GM12878 (cell line): Measurements from ENCODE around the gene PCP2.

Source experiments
- MEF2A ChIP-seq: IDR thresholded peaks from 2 replicates; pipeline ENCODE4 v1.6.1; 2011; ENCODE audit warnings: low read depth, mild to moderate bottlenecking, low read length, moderate library complexity; ENCODE audit not compliant: insufficient read depth
- SMAD1 ChIP-seq: fragments of 450-650 bp; IDR thresholded peaks from 2 replicates; pipeline ENCODE4 v1.6.1; 2018; ENCODE audit warnings: mild to moderate bottlenecking, low read depth; ENCODE audit not compliant: partially characterized antibody
- SRF ChIP-seq, 2 experiments: IDR thresholded peaks; 2 replicates each; pipeline ENCODE4 v1.6.1; 2011; ENCODE audit warnings: low read depth in 2 of 2, low read length in 2 of 2, mild to moderate bottlenecking in 1 of 2, moderate library complexity in 1 of 2
- TF ChIP-seq, protein P1 (sequence below): fragments of 150-350 bp; IDR thresholded peaks from 2 replicates; pipeline ENCODE4 v1.6.1; 2014; ENCODE audit warnings: mild to moderate bottlenecking, low read depth, low read length
- TF ChIP-seq, protein P2 (sequence below), 3 experiments: IDR thresholded peaks in 2 of 3; conservative IDR thresholded peaks in 1 of 3; 2 replicates each; pipeline ENCODE4 v1.5.1; 2011; ENCODE audit warnings: low read depth in 3 of 3, low read length in 3 of 3, mild to moderate bottlenecking in 3 of 3, control low read depth in 2 of 3, moderate library complexity in 2 of 3, inconsistent platforms in 1 of 3, mixed read lengths in 1 of 3; ENCODE audit not compliant: control insufficient read depth in 2 of 3, insufficient read depth in 1 of 3; ENCODE audit errors: extremely low read depth in 1 of 3

DNA sequence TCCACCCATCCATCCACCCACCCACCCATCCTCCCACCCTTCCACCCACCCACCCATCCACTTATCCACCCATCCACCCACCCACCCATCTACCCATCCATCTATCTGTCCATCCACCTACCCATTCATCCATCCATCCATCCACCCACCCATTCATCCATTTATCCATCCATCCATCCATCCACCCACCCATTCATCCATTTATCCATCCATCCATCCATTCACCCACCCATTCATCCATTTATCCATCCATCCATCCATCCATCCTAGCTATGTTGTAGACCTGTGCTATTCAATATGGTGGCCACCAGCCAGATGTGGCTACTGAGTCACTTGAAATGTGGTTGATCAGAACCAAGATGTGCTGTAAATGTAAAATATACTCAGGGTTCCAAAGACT, 32.8 kb downstream of the PCP2 start:
- TF ChIP-seq, protein P1, sequence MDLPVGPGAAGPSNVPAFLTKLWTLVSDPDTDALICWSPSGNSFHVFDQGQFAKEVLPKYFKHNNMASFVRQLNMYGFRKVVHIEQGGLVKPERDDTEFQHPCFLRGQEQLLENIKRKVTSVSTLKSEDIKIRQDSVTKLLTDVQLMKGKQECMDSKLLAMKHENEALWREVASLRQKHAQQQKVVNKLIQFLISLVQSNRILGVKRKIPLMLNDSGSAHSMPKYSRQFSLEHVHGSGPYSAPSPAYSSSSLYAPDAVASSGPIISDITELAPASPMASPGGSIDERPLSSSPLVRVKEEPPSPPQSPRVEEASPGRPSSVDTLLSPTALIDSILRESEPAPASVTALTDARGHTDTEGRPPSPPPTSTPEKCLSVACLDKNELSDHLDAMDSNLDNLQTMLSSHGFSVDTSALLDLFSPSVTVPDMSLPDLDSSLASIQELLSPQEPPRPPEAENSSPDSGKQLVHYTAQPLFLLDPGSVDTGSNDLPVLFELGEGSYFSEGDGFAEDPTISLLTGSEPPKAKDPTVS = no peak
- TF ChIP-seq MEF2A = no peak
- TF ChIP-seq SMAD1 = no peak
- TF ChIP-seq SRF (IDR thresholded peaks at IDR 0.05; ENCODE audit: low read depth in 2 of 2, low read length in 2 of 2) = no peak
- TF ChIP-seq, protein P2, sequence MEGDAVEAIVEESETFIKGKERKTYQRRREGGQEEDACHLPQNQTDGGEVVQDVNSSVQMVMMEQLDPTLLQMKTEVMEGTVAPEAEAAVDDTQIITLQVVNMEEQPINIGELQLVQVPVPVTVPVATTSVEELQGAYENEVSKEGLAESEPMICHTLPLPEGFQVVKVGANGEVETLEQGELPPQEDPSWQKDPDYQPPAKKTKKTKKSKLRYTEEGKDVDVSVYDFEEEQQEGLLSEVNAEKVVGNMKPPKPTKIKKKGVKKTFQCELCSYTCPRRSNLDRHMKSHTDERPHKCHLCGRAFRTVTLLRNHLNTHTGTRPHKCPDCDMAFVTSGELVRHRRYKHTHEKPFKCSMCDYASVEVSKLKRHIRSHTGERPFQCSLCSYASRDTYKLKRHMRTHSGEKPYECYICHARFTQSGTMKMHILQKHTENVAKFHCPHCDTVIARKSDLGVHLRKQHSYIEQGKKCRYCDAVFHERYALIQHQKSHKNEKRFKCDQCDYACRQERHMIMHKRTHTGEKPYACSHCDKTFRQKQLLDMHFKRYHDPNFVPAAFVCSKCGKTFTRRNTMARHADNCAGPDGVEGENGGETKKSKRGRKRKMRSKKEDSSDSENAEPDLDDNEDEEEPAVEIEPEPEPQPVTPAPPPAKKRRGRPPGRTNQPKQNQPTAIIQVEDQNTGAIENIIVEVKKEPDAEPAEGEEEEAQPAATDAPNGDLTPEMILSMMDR (IDR thresholded peaks at IDR 0.05 in 2 of 3, conservative IDR thresholded peaks at IDR 0.05 in 1 of 3; ENCODE audit: control insufficient read depth in 2 of 3, extremely low read depth in 1 of 3, insufficient read depth in 1 of 3, low read depth in 3 of 3, low read length in 3 of 3) = no peak
